ENCODE results near the gene STK10. TPM values are rescaled to one million over a fixed set of nuclear protein-coding genes. Genes with fewer than 3 reads are reported as not detected.

Gene STK10
- total RNA-seq, 4 donors from 2014 or later: 32.6 to 61.6 (median 43.1) TPM

GRCh38 chr5:172187118-172188032, 649 bp downstream of the STK10 start:
- no peak for TF ChIP-seq CTCF (IDR thresholded peaks at IDR 0.05; ENCODE audit: low read depth)

DNA sequence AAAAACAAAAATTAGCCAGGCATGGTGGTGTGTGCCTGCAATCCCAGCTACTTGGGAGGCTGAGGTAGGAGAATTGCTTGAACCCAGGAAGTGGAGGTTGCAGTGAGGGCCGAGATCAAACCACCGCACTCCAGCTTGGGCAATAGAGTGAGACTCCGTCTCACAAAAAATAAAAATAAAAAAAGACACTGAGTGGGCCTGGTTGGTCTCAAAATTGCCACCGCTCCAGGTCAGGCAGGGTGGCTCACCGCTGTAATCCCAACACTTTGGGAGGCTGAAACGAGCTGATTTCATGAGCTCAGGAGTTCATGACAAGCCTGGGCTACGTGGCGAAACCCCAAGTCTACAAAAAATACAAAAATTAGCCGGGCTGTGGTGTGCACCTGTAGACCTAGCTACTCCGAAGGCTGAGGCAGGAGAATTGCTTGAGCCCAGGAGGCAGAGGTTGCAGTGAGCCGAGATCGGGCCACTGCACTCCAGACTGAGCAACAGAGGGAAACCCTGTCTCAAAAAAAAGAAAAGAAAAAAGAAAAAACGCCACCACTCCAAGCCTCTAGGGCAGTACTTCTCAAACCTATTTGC, 1.8 kb downstream of the STK10 start:
- TF ChIP-seq CTCF (IDR thresholded peaks at IDR 0.05; ENCODE audit: low read depth): no peak

DNA sequence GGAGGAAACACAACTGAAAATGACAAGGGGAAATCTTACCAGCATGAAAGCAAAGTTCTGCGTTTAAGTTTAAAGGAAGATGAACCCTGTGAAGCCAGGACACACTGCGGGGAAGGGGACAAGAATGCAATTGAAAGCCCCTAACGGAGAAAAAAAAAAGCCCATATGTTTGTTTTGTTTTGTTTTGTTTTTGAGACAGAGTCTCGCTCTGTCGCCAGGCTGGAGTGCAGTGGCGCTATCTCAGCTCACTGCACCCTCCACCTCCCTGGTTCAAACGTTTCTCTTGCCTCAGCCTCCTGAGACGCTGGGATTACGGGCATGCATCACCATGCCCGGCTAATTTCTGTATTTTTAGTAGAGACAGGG, 2.9 kb downstream of the STK10 start:
- TF ChIP-seq CTCF (IDR thresholded peaks at IDR 0.05; ENCODE audit: low read depth): no peak

DNA sequence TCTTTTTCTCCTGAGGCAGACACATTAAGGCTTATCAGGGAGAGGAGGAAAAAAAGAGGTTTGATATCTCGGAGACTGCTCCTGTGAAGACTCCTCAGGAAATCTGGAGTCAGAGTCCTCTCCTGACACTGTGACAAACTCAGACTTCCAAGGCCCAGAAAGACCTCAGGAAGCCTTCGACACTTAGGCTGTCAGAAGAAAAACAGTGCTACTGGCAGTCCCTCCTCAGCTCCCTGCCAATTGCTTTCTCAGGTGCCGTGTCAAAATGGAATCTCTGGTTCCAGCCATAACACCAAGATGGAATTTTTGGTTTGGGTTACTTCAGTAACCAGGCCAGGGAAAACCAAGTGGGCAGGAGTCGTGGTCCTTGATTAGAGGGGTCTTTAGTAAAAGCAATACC, 4.1 kb downstream of the STK10 start:
- TF ChIP-seq CTCF (IDR thresholded peaks at IDR 0.05; ENCODE audit: low read depth): no peak

DNA sequence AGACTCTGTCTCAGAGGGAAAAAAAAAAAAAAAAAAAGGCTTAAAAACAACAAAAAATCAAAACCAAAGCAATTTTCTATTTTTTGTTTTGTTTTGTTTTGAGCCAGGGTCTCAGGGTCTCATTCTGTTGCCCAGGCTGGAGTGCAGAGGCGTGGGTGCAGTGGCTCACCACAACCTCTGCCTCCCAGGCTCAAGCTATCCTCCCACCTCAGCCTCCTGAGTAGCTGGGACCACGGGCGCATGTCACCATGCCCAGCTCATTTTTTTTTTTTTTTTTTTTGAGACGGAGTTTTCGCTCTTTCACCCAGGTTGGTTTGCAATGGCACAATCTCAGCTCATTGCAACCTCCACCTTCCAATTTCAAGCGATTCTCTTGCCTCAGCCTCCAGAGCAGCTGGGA, 5.7 kb downstream of the STK10 start:
- TF ChIP-seq CTCF (IDR thresholded peaks at IDR 0.05; ENCODE audit: low read depth): no peak

DNA sequence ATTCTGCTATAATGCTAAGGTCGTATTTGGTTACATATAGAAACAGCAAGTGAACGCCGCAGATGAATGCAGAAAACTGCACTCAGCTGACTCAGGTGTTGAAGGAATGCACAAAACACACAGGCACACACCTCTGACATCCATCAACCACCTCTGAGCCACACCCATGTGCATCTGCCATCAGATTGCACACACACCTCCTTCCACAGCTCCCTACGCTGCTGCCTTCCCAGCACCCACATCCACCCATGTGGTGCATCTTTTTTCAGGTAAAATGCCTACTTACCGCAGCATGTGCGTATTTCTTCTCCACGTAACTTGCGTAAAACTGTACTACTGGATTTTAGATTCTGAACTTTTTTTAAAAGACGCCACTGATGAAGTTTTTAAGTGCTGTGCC, 7.1 kb downstream of the STK10 start:
- TF ChIP-seq CTCF (IDR thresholded peaks at IDR 0.05; ENCODE audit: low read depth): no peak
